Omental fat pad (tissue), 4 donors: ENCODE results near the gene NOC4L. TPM values are rescaled to one million over a fixed set of nuclear protein-coding genes. Genes with fewer than 3 reads are reported as not detected.

Experiments
- ATAC-seq: fragments of 150-250 bp; one replicate; pipeline ENCODE4 v1.9.1; 2016; ENCODE audit warnings: mild to moderate bottlenecking, moderate library complexity; ENCODE audit not compliant: low FRiP score
- DNase-seq: peaks from one replicate; pipeline ENCODE4 v3.0.0-alpha.2; 2019; ENCODE audit warnings: low spot score
- CTCF ChIP-seq, 3 donors: fragments of 450-650 bp; IDR thresholded peaks; one replicate each; pipeline ENCODE4 v1.5.1; 2016 to 2017; ENCODE audit warnings: antibody characterized with exemption in 3 of 3, mild to moderate bottlenecking in 3 of 3, moderate library complexity in 2 of 3
- total RNA-seq, 4 donors: library from RNA; depleted of rRNA; stranded (reverse); fragments of >200 nt; gene quantifications; one replicate each; pipeline ENCODE4 v1.1.0, GENCODE V29; 2016

The NOC4L gene
- total RNA-seq, 4 donors from 2014 or later, result 6.4 to 16.1 (median 9.3) TPM

- no peak for ATAC-seq
- no peak for TF ChIP-seq CTCF (IDR thresholded peaks at IDR 0.05)
- DNase-seq, result no peak
Measured at GRCh38 chr12:132176920-132177551, 32.8 kb downstream of the NOC4L start.

- no peak for TF ChIP-seq CTCF (IDR thresholded peaks at IDR 0.05)
- DNase-seq, result no peak
- no peak for ATAC-seq
Measured at GRCh38 chr12:132178316-132178715, 34.1 kb downstream of the NOC4L start.

GRCh38 chr12:132178801-132179401, 34.6 kb downstream of the NOC4L start:
- DNase-seq, result no peak
- TF ChIP-seq CTCF (IDR thresholded peaks at IDR 0.05), result no peak
- ATAC-seq, result no peak

GRCh38 chr12:132179431-132180362, 35.4 kb downstream of the NOC4L start:
- no peak for ATAC-seq
- TF ChIP-seq CTCF (IDR thresholded peaks at IDR 0.05), result no peak
- no peak for DNase-seq

- DNase-seq, result no peak
- ATAC-seq, result no peak
- no peak for TF ChIP-seq CTCF (IDR thresholded peaks at IDR 0.05)
Measured at GRCh38 chr12:132180648-132181546, 36.6 kb downstream of the NOC4L start.

- no peak for TF ChIP-seq CTCF (IDR thresholded peaks at IDR 0.05)
- DNase-seq (no peak), ATAC-seq (no peak)
Measured at GRCh38 chr12:132181570-132182200, 37.4 kb downstream of the NOC4L start.
